Mesothelial cell of epicardium (in vitro differentiated cells): ENCODE data around the gene CMIP. TPM values are rescaled to one million over a fixed set of nuclear protein-coding genes. Genes with fewer than 3 reads are reported as not detected.
"Not testable (repeated sequence)": the region's sequence is repeated elsewhere in the genome, so short reads cannot be mapped to it uniquely, and the experiment has no call there.

Experiments used
- DNase-seq, 2 experiments: peaks; one replicate each; pipeline ENCODE4 v3.0.0; 2021; ENCODE audit warnings: low spot score in 2 of 2; ENCODE audit not compliant: unreplicated experiment in 2 of 2
- H3K27ac Mint-ChIP-seq: 2 replicates; pipeline ENCODE4 v1.8.0; 2021; ENCODE audit warnings: mixed read lengths
- H3K27me3 Mint-ChIP-seq: 2 replicates; pipeline ENCODE4 v1.8.0; 2021; ENCODE audit warnings: low read depth, mixed read lengths
- H3K36me3 Mint-ChIP-seq: 2 replicates; pipeline ENCODE4 v1.8.0; 2021; ENCODE audit warnings: mixed read lengths
- H3K4me1 Mint-ChIP-seq: 2 replicates; pipeline ENCODE4 v1.8.0; 2021; ENCODE audit warnings: mixed read lengths
- H3K4me3 Mint-ChIP-seq: 2 replicates; pipeline ENCODE4 v1.8.0; 2021; ENCODE audit warnings: mild to moderate bottlenecking, moderate library complexity, mixed read lengths
- H3K9me3 Mint-ChIP-seq: 2 replicates; pipeline ENCODE4 v1.8.0; 2021; ENCODE audit warnings: mixed read lengths
- CTCF ChIP-seq: fragments of 200-600 bp; sonication (generic); IDR thresholded peaks from one replicate; pipeline ENCODE4 v1.5.0; 2021; ENCODE audit warnings: antibody characterized with exemption; ENCODE audit not compliant: unreplicated experiment
- total RNA-seq: library from RNA; stranded (reverse); gene quantifications from 3 replicates; pipeline ENCODE4 v1.2.1, GENCODE V29; 2021

CMIP gene
- total RNA-seq, 1 donor from 2014 or later = 71.0 TPM

GRCh38 chr16:81575834-81576233, 131.2 kb downstream of the CMIP start:
- no peak for DNase-seq
- H3K36me3 Mint-ChIP-seq = peaks cover 2% of the 10 kb centered on the region
- H3K27me3 Mint-ChIP-seq = no peaks in the 10 kb centered on the region
- peaks cover 3% of the 10 kb centered on the region for H3K4me1 Mint-ChIP-seq
- H3K9me3 Mint-ChIP-seq = no peaks in the 10 kb centered on the region
- H3K27ac Mint-ChIP-seq = no peak overlapping the region
- no peak overlapping the region for H3K4me3 Mint-ChIP-seq
- no peak for TF ChIP-seq CTCF

- Mint-ChIP-seq H3K36me3 (peaks cover 2% of the 10 kb centered on the region), H3K27ac (no peak overlapping the region), H3K27me3 (no peaks in the 10 kb centered on the region), H3K4me3 (no peak overlapping the region), H3K4me1 (peaks cover 10% of the 10 kb centered on the region), H3K9me3 (no peaks in the 10 kb centered on the region)
- no peak for TF ChIP-seq CTCF
- no peak for DNase-seq
These were observed 132.1 kb downstream of the CMIP start for GRCh38 chr16:81576696-81577095.

- not testable (repeated sequence) for H3K9me3 Mint-ChIP-seq, H3K4me1 Mint-ChIP-seq, H3K4me3 Mint-ChIP-seq, DNase-seq, H3K27me3 Mint-ChIP-seq, H3K36me3 Mint-ChIP-seq, H3K27ac Mint-ChIP-seq
These were observed 132.7 kb downstream of the CMIP start for GRCh38 chr16:81577272-81577671.

- Mint-ChIP-seq H3K4me1 (peaks cover 10% of the 10 kb centered on the region), H3K9me3 (no peaks in the 10 kb centered on the region), H3K27ac (no peak overlapping the region), H3K27me3 (no peaks in the 10 kb centered on the region), H3K36me3 (peaks cover 2% of the 10 kb centered on the region), H3K4me3 (no peak overlapping the region)
- no peak for TF ChIP-seq CTCF
- no peak for DNase-seq
These were observed 133.5 kb downstream of the CMIP start for GRCh38 chr16:81578076-81578475.

- no peak for TF ChIP-seq CTCF
- no peak for DNase-seq
- H3K9me3 Mint-ChIP-seq = no peaks in the 10 kb centered on the region
- no peak overlapping the region for H3K4me3 Mint-ChIP-seq
- no peak overlapping the region for H3K27ac Mint-ChIP-seq
- H3K27me3 Mint-ChIP-seq = no peaks in the 10 kb centered on the region
- peaks cover 11% of the 10 kb centered on the region for H3K4me1 Mint-ChIP-seq
- H3K36me3 Mint-ChIP-seq = peaks cover 2% of the 10 kb centered on the region
These were observed 134.2 kb downstream of the CMIP start for GRCh38 chr16:81578636-81579413.

- Mint-ChIP-seq H3K9me3 (no peaks in the 10 kb centered on the region), H3K4me3 (no peak overlapping the region), H3K4me1 (peaks cover 28% of the 10 kb centered on the region), H3K27ac (peak overlapping the region; percentile 68), H3K36me3 (peaks cover 2% of the 10 kb centered on the region), H3K27me3 (no peaks in the 10 kb centered on the region)
- DNase-seq = no peak
- TF ChIP-seq CTCF = no peak
These were observed 136.5 kb downstream of the CMIP start for GRCh38 chr16:81581107-81581506.
